Measurements from ENCODE around the gene C2CD4B.

C2CD4B gene

GRCh38 chr15:62115847-62116246 is 49.2 kb downstream of the C2CD4B start:
- DNase-seq, result no peak
